H9 (cell line): ENCODE data around the gene DLG2. TPM values are rescaled to one million over a fixed set of nuclear protein-coding genes. Genes with fewer than 3 reads are reported as not detected.

Source experiments
- DNase-seq: peaks from one replicate; pipeline ENCODE4 v3.0.0-alpha.2; 2017
- H2AFZ ChIP-seq: one replicate; pipeline ENCODE4 v1.6.1; 2013; ENCODE audit warnings: mild to moderate bottlenecking, low read length, control low read depth, moderate library complexity
- H2AK5ac ChIP-seq: 2 replicates; pipeline ENCODE4 v1.6.1; 2013; ENCODE audit warnings: low read length, control low read depth, mixed read lengths; ENCODE audit not compliant: insufficient read length
- H2BK120ac ChIP-seq: one replicate; pipeline ENCODE4 v1.6.1; 2013; ENCODE audit warnings: low read depth, mild to moderate bottlenecking, low read length, control low read depth, inconsistent platforms; ENCODE audit not compliant: poor library complexity, severe bottlenecking
- H2BK12ac ChIP-seq: 2 replicates; pipeline ENCODE4 v1.6.1; 2013; ENCODE audit warnings: low read length, control low read depth, mixed read lengths, low read depth; ENCODE audit not compliant: insufficient read length
- H2BK15ac ChIP-seq: 2 replicates; pipeline ENCODE4 v1.6.1; 2013; ENCODE audit warnings: low read depth, low read length, control low read depth
- H2BK20ac ChIP-seq: one replicate; pipeline ENCODE4 v1.6.1; 2013; ENCODE audit warnings: low read depth, mild to moderate bottlenecking, low read length, control low read depth, inconsistent platforms; ENCODE audit not compliant: poor library complexity, severe bottlenecking
- H2BK5ac ChIP-seq: 2 replicates; pipeline ENCODE4 v1.6.1; 2013; ENCODE audit warnings: low read length, control low read depth, mixed read lengths; ENCODE audit not compliant: insufficient read length
- H3K14ac ChIP-seq: 2 replicates; pipeline ENCODE4 v1.6.1; 2013; ENCODE audit warnings: low read length, control low read depth; ENCODE audit not compliant: insufficient read depth
- H3K18ac ChIP-seq: 2 replicates; pipeline ENCODE4 v1.6.1; 2013; ENCODE audit warnings: low read depth, mild to moderate bottlenecking, mixed read lengths, low read length, control low read depth; ENCODE audit not compliant: insufficient read length
- H3K23ac ChIP-seq: 2 replicates; pipeline ENCODE4 v1.6.1; 2013; ENCODE audit warnings: low read length, control low read depth, mixed read lengths, low read depth; ENCODE audit not compliant: insufficient read length
- H3K23me2 ChIP-seq: 2 replicates; pipeline ENCODE4 v1.6.1; 2013; ENCODE audit warnings: low read depth, mild to moderate bottlenecking, mixed read lengths, low read length, control low read depth; ENCODE audit not compliant: insufficient read length, poor library complexity, severe bottlenecking
- H3K27ac ChIP-seq: 2 replicates; pipeline ENCODE4 v1.5.1; 2013; ENCODE audit warnings: low read length, control low read depth, mixed read lengths, low read depth; ENCODE audit not compliant: insufficient read length
- H3K27me3 ChIP-seq: 2 replicates; pipeline ENCODE4 v1.6.1; 2013; ENCODE audit warnings: low read length, control low read depth, inconsistent platforms; ENCODE audit not compliant: insufficient read depth
- H3K4ac ChIP-seq: 2 replicates; pipeline ENCODE4 v1.6.1; 2013; ENCODE audit warnings: low read depth, mild to moderate bottlenecking, control low read depth, inconsistent platforms, low read length, moderate library complexity
- H3K4me1 ChIP-seq: 2 replicates; pipeline ENCODE4 v1.6.1; 2013; ENCODE audit warnings: low read length, control low read depth, inconsistent platforms; ENCODE audit not compliant: insufficient read depth
- H3K4me2 ChIP-seq: 2 replicates; pipeline ENCODE4 v1.6.1; 2013; ENCODE audit warnings: low read length, control low read depth, mixed read lengths; ENCODE audit not compliant: insufficient read length, insufficient read depth
- H3K56ac ChIP-seq: 2 replicates; pipeline ENCODE4 v1.6.1; 2013; ENCODE audit warnings: low read depth, mild to moderate bottlenecking, mixed read lengths, low read length, control low read depth; ENCODE audit not compliant: insufficient read length
- H3K79me1 ChIP-seq: 2 replicates; pipeline ENCODE4 v1.6.1; 2013; ENCODE audit warnings: low read depth, mild to moderate bottlenecking, moderate library complexity, low read length, control low read depth, inconsistent platforms; ENCODE audit not compliant: insufficient read depth, poor library complexity, severe bottlenecking
- H3K79me2 ChIP-seq: 2 replicates; pipeline ENCODE4 v1.6.1; 2013; ENCODE audit warnings: low read length, control low read depth, inconsistent platforms; ENCODE audit not compliant: insufficient read depth
- H3K9ac ChIP-seq: 2 replicates; pipeline ENCODE4 v1.6.1; 2013; ENCODE audit warnings: low read length, control low read depth, mixed read lengths; ENCODE audit not compliant: insufficient read length; ENCODE audit errors: extremely low read depth
- H3K9me3 ChIP-seq: one replicate; pipeline ENCODE4 v1.6.1; 2013; ENCODE audit warnings: low read depth, low read length, inconsistent platforms; ENCODE audit not compliant: control insufficient read depth
- H3T11ph ChIP-seq: one replicate; pipeline ENCODE4 v1.6.1; 2013; ENCODE audit warnings: mild to moderate bottlenecking, low read length, control low read depth, inconsistent platforms
- H4K20me1 ChIP-seq: one replicate; pipeline ENCODE4 v1.6.1; 2013; ENCODE audit not compliant: control insufficient read depth, insufficient read length, insufficient read depth
- H4K5ac ChIP-seq: 2 replicates; pipeline ENCODE4 v1.6.1; 2013; ENCODE audit warnings: low read depth, mild to moderate bottlenecking, mixed read lengths, low read length, control low read depth; ENCODE audit not compliant: insufficient read length
- H4K8ac ChIP-seq: replicated peaks from 2 replicates; pipeline ENCODE4 v1.6.1; 2013; ENCODE audit warnings: low read length, control low read depth, mixed read lengths, low read depth; ENCODE audit not compliant: insufficient read length
- H4K91ac ChIP-seq: 2 replicates; pipeline ENCODE4 v1.6.1; 2013; ENCODE audit warnings: low read depth, mild to moderate bottlenecking, moderate library complexity, mixed read lengths, low read length, control low read depth; ENCODE audit not compliant: insufficient read length
- H3K27ac Mint-ChIP-seq, 3 experiments: 2 replicates in 2 of 3; 3 replicates in 1 of 3; pipeline ENCODE4 v1.8.0; 2020 to 2021; ENCODE audit warnings: mixed read lengths in 3 of 3, mild to moderate bottlenecking in 1 of 3, moderate library complexity in 1 of 3
- H3K27me3 Mint-ChIP-seq: 2 replicates; pipeline ENCODE4 v1.8.0; 2021; ENCODE audit warnings: low read depth, mild to moderate bottlenecking, moderate library complexity, mixed read lengths
- H3K36me3 Mint-ChIP-seq, 3 experiments: 2 replicates in 2 of 3; 3 replicates in 1 of 3; pipeline ENCODE4 v1.8.0; 2020 to 2021; ENCODE audit warnings: low read depth in 3 of 3, mixed read lengths in 3 of 3; ENCODE audit not compliant: insufficient read depth in 1 of 3
- H3K4me1 Mint-ChIP-seq, 2 experiments: 2 replicates each; pipeline ENCODE4 v1.8.0; 2020; ENCODE audit warnings: mixed read lengths in 2 of 2
- H3K4me3 Mint-ChIP-seq, 2 experiments: 2 replicates in 1 of 2; 3 replicates in 1 of 2; pipeline ENCODE4 v1.8.0; 2020 to 2021; ENCODE audit warnings: mild to moderate bottlenecking in 2 of 2, mixed read lengths in 2 of 2, moderate library complexity in 1 of 2
- H3K9me3 Mint-ChIP-seq, 2 experiments: 2 replicates in 1 of 2; 3 replicates in 1 of 2; pipeline ENCODE4 v1.8.0; 2020; ENCODE audit warnings: mild to moderate bottlenecking in 2 of 2, mixed read lengths in 2 of 2, moderate library complexity in 1 of 2
- total RNA-seq: library from RNA; stranded (reverse); gene quantifications from 2 replicates; pipeline ENCODE4 v1.2.1, GENCODE V29; 2021
- TF ChIP-seq, protein P1 (sequence below): fragments of 200-600 bp; sonication (generic); conservative IDR thresholded peaks from 3 replicates; pipeline ENCODE4 v1.8.0; 2021; ENCODE audit warnings: antibody characterized with exemption, mild to moderate bottlenecking

DLG2 gene
- total RNA-seq, 1 experiment from 2014 or later = 8.0 TPM

DNA sequence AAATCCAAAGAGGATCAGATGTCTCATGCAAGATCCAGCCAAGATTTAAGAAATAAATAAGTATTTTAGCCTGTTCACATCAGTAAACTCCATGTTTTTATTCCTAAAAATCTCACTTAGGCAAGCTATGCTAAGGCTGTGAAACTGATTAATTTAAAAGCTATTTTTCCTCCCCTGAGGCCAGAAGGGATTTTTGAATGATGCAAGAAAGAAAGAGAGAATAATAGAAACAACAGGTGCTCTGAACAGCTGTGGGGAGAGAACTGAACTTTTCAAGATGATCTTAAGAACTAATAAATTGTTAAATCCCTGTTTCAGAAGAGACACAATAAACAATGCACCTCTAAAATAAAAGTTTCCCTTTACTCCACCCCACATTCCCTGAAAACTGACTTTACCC, 241.6 kb downstream of the DLG2 start:
- no peaks in the 10 kb centered on the region for H3K23me2 ChIP-seq
- no peak overlapping the region for H2BK15ac ChIP-seq
- no peak overlapping the region for H4K5ac ChIP-seq
- no peaks in the 10 kb centered on the region for H4K20me1 ChIP-seq
- H3K79me2 ChIP-seq = no peaks in the 10 kb centered on the region
- Mint-ChIP-seq H3K27me3 (no peaks in the 10 kb centered on the region), H3K4me3 (no peak overlapping the region), H3K27ac (peak overlapping the region; percentile 62 to 91 (median 65); a peak in 4 of 7 replicates), H3K36me3 (peaks cover 0 to 22% (median 7%) of the 10 kb centered on the region in 3 experiments; a peak in 5 of 7 replicates), H3K4me1 (peaks cover 15 to 20% of the 10 kb centered on the region in 2 experiments), H3K9me3 (peaks cover 8 to 9% of the 10 kb centered on the region in 2 experiments; a peak in 3 of 5 replicates)
- TF ChIP-seq, protein P1, sequence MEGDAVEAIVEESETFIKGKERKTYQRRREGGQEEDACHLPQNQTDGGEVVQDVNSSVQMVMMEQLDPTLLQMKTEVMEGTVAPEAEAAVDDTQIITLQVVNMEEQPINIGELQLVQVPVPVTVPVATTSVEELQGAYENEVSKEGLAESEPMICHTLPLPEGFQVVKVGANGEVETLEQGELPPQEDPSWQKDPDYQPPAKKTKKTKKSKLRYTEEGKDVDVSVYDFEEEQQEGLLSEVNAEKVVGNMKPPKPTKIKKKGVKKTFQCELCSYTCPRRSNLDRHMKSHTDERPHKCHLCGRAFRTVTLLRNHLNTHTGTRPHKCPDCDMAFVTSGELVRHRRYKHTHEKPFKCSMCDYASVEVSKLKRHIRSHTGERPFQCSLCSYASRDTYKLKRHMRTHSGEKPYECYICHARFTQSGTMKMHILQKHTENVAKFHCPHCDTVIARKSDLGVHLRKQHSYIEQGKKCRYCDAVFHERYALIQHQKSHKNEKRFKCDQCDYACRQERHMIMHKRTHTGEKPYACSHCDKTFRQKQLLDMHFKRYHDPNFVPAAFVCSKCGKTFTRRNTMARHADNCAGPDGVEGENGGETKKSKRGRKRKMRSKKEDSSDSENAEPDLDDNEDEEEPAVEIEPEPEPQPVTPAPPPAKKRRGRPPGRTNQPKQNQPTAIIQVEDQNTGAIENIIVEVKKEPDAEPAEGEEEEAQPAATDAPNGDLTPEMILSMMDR = no peak
- no peak overlapping the region for H3K56ac ChIP-seq
- H4K91ac ChIP-seq = no peak overlapping the region
- no peak overlapping the region for H3K18ac ChIP-seq
- no peak overlapping the region for H3K4ac ChIP-seq
- H2AFZ ChIP-seq = no peak overlapping the region
- H3K27me3 ChIP-seq = no peaks in the 10 kb centered on the region
- no peak overlapping the region for H2BK120ac ChIP-seq
- H2AK5ac ChIP-seq = no peak overlapping the region
- no peak overlapping the region for H2BK5ac ChIP-seq
- H2BK20ac ChIP-seq = no peak overlapping the region
- H3K9me3 ChIP-seq = no peaks in the 10 kb centered on the region
- no peak overlapping the region for H3K27ac ChIP-seq
- no peak overlapping the region for H3K4me2 ChIP-seq
- H3K14ac ChIP-seq = no peak overlapping the region
- no peak overlapping the region for H3K9ac ChIP-seq
- no peak overlapping the region for H3K23ac ChIP-seq
- no peaks in the 10 kb centered on the region for H3K79me1 ChIP-seq
- no peaks in the 10 kb centered on the region; the same call in 1 of the 2 replicates for H3K4me1 ChIP-seq
- DNase-seq = no peak
- no peak overlapping the region for H4K8ac ChIP-seq
- no peak overlapping the region for H3T11ph ChIP-seq
- no peak overlapping the region for H2BK12ac ChIP-seq
